Ishikawa (cell line): ENCODE measurements around the gene MCM10.

ENCODE experiments used
- CEBPB ChIP-seq: IDR thresholded peaks from 2 replicates; pipeline ENCODE4 v1.6.1; 2012
- CREB1 ChIP-seq: IDR thresholded peaks from 2 replicates; pipeline ENCODE4 v1.6.1; 2012; ENCODE audit warnings: low read depth
- EGR1 ChIP-seq: IDR thresholded peaks from 2 replicates; pipeline ENCODE4 v1.6.1; 2012
- EP300 ChIP-seq: IDR thresholded peaks from 2 replicates; pipeline ENCODE4 v1.6.1; 2012; ENCODE audit warnings: borderline replicate concordance
- FOXM1 ChIP-seq: IDR thresholded peaks from 2 replicates; pipeline ENCODE4 v1.6.1; 2012; ENCODE audit warnings: low read depth, borderline replicate concordance
- MAX ChIP-seq: IDR thresholded peaks from 2 replicates; pipeline ENCODE4 v1.6.1; 2012
- NFIC ChIP-seq: IDR thresholded peaks from 2 replicates; pipeline ENCODE4 v1.6.1; 2012
- RAD21 ChIP-seq: IDR thresholded peaks from 2 replicates; pipeline ENCODE4 v1.6.1; 2012; ENCODE audit warnings: low read depth
- REST ChIP-seq: IDR thresholded peaks from 2 replicates; pipeline ENCODE4 v1.6.1; 2012; ENCODE audit warnings: low read depth, mild to moderate bottlenecking
- TAF1 ChIP-seq: IDR thresholded peaks from 2 replicates; pipeline ENCODE4 v1.6.1; 2012; ENCODE audit warnings: low read depth, mild to moderate bottlenecking
- TCF12 ChIP-seq: IDR thresholded peaks from 2 replicates; pipeline ENCODE4 v1.6.1; 2012; ENCODE audit warnings: low read depth
- TEAD4 ChIP-seq: IDR thresholded peaks from 2 replicates; pipeline ENCODE4 v1.6.1; 2012
- YY1 ChIP-seq: IDR thresholded peaks from 2 replicates; pipeline ENCODE4 v1.6.1; 2012; ENCODE audit warnings: low read depth
- TF ChIP-seq, protein P1 (sequence below): IDR thresholded peaks from 2 replicates; pipeline ENCODE4 v1.6.1; 2012

GRCh38 chr10:13158401-13158800, 3.0 kb upstream of the MCM10 start:
- TF ChIP-seq TAF1 (no peak), TCF12 (no peak), FOXM1 (no peak), REST (no peak), TEAD4 (no peak), CEBPB (no peak), RAD21 (no peak), MAX (no peak), EP300 (no peak), YY1 (no peak), CREB1 (no peak), NFIC (no peak), EGR1 (no peak)
- TF ChIP-seq, protein P1, sequence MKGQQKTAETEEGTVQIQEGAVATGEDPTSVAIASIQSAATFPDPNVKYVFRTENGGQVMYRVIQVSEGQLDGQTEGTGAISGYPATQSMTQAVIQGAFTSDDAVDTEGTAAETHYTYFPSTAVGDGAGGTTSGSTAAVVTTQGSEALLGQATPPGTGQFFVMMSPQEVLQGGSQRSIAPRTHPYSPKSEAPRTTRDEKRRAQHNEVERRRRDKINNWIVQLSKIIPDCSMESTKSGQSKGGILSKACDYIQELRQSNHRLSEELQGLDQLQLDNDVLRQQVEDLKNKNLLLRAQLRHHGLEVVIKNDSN = no peak
